Measurements from ENCODE around the gene ABR.
"Not testable (repeated sequence)": the region's sequence is repeated elsewhere in the genome, so short reads cannot be mapped to it uniquely, and the experiment has no call there.

Gene ABR

GRCh38 chr17:1112875-1113274 is 66.9 kb downstream of the ABR start:
- no peak for DNase-seq

DNA sequence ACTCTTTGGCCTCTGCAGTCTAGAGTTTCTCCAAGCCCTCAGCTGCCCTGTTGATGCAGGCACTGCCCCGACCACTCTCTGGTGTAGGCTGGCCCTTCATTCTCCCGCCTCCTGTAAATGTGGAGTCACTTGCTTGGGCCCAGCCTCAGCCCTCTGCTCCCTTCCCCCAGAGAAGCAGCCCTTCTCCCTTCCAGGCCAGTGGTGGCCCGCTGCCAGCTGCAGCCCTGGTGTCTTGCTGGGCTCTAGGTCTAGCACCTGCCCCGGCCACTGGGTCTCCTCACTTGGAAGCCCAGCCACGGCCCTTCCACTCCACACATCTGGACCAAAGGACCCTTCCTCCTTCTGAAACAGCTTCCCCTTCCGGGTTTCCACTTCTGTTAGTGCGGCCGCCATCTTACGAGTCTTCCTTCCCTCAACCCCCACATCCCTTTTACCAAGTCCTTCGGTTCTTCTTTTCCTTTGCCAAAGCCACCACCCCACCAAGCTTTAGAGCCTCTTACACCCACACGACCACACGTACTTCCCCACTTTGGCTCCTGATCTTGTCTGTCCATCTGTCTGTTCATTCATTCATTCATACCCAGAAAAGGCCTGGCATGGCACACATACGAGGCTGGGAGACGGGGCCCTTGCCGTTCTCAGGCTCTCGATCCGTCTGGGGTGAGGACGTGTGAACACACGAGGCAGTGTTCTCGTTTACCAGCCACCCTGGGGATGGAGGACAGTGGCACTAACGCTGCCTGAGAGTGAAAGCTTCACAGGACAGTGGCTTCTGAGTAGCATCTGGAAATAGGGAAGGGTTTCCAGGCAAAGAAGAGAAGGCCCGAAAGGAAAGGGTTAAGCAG is 68.0 kb downstream of the ABR start:
- no peak for DNase-seq

DNA sequence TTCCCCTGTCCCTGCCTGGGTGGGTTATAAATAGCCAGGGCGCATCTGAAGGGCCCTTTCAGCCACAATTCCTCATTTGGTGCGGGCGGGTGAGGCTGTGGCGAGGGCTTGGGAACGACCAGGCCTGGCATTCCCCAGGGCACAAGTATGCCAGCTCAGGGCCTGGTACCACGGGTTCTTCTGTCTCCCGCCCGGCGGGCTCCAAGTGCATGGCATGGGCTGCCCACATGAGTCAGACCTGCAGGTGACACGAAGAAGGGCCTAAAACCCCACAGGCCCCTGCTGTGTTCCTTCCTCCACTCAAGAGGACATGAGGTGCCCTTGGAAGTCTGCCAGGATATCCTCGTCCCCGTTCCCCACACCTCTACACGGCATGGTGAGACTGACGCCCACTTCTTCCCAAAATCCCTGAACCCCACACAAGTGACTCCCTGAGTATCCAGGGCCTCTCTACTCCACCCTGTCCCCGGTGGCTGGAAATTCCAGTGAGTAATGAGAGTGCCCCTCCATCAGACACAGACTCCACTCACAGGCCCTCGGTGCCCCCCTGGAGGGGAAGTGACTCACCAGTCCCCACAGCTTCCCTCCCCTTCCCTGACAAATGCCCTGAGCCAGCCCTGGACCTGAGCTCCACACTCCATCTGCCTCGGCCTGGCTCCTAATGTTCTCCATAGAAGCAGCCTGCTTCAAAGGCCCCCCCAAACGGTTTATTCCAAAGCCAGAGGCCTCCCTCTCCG is 68.8 kb downstream of the ABR start:
- peak; percentile 24 to 38 for DNase-seq

DNA sequence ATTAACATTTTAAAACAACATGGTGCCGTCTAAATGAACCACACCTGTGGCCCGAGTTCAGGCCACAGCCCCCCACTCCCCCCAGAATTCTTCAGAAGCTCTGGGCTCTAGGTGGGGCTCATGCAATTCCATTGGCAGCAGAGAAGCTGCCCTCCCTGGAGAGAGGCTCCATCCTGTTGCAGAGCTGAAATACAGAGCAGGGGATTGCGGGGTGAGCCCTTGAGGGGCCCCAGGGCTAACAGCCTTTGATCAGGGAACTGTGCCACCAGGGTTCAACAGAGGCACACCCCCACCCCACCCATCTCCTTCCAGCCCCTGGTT is 69.3 kb downstream of the ABR start:
- no peak for DNase-seq

DNA sequence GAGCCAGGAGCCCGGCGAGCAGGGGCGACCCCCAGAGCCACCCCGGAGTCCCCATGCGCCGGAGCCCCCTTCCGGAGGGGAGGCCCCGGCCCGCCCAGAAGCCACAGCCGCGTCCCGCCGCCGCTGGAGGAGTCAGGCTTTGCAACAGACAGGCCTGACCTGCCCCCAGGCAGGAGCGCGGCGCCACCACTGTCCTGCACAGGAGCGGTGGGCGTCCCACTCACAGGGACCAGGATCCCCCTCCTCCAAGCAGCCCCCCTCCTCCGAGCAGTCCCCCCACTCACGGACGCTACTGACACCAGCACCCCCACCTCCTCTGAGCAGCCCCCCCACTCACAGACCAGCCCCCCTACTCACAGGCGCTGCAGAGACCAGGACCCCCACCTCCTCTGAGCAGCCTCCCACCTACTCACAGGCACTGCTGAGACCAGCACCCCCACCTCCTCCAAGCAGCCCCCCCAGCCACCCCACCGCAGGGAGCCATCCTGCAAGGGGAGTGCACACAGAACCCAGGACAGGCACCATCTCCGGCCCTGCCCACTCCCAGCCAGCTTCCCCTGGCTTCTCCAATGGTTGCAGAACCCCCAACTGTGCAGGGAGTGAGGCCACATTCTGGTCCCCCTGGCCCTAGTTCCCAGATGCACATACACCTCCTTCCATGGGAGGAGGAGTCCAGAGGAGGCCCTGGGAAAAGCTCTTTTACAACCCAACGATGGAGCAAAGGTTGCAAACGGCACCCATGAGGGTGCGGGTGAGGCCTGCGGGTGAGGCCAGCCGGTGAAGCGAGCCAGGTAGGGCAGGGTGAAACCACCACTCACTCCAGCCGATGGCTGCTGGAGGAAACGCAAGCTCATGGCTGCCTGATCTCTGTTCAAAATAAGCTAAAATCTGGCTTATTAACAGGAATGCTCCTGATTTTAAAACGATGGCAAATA is 69.9 kb downstream of the ABR start:
- DNase-seq: no peak

DNA sequence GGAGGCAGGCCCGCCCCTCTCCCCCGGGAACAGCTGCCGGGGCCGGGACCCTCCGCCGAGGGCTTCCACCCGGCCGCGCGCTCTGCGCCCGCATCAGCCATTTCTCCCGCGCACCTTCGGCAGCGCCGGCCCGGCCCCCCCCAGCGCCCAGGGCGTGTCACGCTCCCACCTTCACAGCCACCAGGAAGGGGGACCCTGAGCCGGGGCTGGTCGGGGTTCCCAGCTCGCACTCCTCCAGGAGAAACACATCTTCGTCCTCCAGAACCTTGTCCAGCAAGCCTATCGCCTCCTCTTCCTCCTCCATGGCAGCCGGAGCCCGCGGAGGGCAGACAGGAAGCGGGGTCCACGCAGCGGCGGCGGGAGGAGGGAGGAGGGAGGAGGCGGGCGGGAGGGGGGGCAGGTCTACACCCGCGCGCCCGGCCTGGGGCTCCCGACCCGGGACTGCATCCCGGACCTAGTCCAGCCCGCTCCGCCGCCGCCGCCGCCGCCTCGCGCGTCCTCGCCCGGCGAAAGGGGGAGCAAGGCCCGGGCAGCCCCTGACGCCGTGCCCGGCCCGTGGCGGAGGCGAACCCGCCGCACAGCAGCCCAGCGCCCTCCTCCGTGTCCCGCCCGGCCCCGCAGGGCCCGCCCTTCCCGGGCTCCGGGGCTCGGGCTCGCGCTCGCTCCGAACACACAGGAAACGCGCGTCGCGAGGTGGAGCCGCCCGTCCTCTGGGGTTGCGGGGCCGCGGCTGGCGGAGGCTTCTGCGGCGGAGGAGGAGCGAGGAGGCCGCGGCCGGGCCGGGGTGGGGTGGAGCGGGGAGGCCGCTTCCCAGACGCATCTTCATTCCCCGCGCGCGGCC is 70.8 kb downstream of the ABR start:
- no peak for DNase-seq

DNA sequence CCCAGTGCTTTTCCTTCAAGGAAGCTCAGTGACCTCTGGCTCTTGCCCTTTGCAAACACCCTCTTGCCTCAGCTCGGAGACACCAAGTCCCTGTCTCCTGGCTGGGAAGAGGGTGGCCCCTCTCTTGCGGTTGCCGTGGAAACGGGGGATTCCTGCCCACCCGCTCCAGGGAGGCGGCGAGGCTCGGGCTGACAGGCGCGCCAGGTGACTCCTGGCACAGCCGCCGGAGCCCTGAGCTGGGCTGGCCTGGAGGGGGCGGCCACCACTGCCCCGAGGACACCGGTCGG is 71.4 kb downstream of the ABR start:
- DNase-seq: no peak

GRCh38 chr17:1107777-1108477 is 71.9 kb downstream of the ABR start:
- no peak for DNase-seq

DNA sequence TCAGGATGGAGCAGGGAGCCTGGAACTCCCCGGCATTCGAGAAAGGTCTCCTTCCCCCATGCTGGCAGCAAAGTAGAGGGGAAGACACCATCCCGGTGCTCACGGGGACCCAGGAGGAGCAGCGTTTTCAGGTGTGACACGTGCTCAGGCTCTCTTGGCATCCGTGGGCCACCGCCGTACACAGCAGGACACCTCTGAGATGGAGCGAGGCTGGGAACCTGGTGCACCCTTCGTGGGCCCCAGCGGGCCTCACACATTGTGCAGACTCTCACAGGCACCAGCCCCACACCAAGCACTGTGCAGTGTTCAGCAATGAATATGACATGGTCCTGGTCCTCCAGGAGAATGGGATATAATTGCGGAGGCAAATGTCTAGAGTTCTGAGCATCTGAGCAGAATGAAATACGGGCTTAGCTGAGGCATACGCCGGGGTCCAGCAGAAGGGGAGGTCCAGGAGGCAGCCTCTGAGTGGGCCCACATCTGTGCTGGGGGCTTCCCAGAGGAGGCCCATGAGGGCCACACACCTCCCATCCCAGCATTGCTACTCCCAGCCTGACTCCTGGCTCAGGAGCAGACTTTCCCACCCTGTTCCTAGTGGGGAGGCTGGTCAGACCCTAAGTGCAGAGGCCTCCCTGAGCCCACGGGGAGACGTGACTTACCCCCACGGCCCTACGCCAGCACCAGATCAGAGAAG is 72.6 kb downstream of the ABR start:
- DNase-seq: no peak

- no peak for DNase-seq
Observed at GRCh38 chr17:1104222-1104621, 75.6 kb downstream of the ABR start.

GRCh38 chr17:1100382-1100781 is 79.4 kb downstream of the ABR start:
- DNase-seq: no peak

- DNase-seq: no peak
Observed at GRCh38 chr17:1099242-1099641, 80.5 kb downstream of the ABR start.

GRCh38 chr17:1097972-1098744 is 81.6 kb downstream of the ABR start:
- DNase-seq: not testable (repeated sequence)

DNA sequence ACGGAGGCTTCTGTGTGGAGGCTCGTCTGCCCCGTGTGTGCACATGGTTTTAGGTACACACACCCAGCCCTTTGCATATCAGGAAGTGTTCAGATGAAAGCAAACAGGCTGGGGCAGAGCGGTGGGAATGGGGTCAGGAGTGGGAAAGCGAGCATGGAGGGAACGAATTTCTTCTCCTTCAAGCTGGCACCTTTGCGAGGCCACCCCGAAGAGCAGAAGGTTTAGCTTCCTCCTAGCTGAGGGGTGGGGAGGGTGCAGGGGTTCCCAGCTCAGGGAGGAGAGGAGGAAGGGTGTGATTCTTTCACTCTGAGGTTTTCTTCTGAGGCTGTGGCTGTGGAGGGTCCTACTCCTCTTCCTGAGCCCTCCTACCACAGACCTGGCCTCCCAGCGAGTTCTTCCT is 83.6 kb downstream of the ABR start:
- peak; percentile 22 to 36 for DNase-seq

DNA sequence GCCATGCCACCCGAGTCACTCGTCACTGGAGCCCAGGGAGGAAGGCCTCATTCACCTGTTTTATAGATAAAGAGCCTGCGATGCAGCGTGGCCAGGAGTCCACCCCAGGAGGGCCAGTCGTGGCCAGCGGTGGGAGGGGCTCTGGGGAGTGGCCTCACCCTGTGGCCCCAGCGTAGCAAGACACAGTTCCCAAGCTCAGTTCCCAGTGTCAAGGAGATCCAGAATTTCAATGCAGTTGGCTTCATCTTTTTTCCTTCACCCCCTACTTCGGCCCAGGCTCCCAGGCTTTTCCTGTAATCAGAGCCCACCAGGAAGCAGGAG is 84.0 kb downstream of the ABR start:
- DNase-seq: no peak

DNA sequence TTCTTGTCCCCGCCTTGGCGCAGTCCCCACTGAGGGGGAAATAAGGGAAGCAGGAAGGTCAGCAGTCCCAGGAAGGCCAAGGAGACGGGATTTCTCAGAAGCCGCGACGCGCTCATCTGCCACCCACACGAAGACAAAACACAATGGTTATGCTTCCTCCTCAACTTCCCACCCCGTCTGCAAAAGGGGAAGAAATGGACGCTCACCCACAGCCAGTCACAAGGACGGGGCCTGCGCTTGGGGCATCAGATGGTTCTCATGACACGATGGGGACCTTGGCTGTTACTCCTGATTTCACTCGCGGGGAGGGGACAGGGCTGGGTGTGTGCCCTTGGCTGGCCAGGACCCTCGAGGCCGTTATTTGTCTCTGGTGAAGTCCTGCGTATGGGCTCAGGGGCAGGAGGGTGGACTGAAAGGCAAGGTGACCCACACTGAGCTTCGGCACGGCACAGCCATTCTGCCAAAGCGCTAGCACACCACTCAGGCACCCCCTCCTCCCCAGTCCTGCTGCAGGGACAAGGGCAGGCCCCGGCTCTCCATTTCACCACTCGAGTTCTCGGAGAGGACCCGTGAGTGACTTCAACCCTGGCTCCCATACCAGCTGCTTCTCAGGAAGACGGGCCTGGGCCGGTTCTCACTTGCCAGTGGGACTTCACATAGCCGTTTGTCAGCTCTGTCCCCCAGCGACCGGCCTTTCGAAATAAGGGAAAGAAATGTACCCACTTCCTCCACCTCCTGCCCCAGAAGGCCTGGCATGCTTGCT is 84.5 kb downstream of the ABR start:
- DNase-seq: no peak

GRCh38 chr17:1094591-1094990 is 85.2 kb downstream of the ABR start:
- no peak for DNase-seq

DNA sequence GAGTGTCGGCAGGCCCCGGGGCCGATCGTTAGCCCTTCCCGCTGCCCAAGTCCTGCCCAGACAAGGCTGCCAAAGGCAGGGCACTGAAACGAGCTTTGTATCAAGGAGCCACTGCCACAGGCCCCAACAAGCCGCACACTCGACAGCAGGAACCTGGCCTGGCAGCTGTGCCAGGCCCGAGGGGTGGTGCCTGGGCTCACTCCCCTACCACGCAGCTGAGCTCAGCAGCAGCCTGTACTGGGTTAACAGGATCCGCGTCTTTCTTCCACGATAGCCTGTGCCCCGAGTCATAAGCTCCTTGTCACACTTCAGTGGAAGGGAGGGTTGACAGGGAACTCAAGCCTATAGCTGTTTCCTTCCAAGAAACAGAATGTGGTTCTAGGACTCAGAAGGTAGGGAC is 87.9 kb downstream of the ABR start:
- no peak for DNase-seq

- no peak for DNase-seq
Observed at GRCh38 chr17:1091190-1091534, 88.6 kb downstream of the ABR start.

Measured in Kasumi-1 (cell line).